SK-N-MC (cell line): ENCODE results near the gene TRMT10B.

Experiments
- EZH2 ChIP-seq: fragments of 200-600 bp; sonication (generic); IDR thresholded peaks from one replicate; pipeline ENCODE4 v1.6.1; 2017; ENCODE audit warnings: antibody characterized with exemption
- POLR2AphosphoS5 ChIP-seq: IDR thresholded peaks from 2 replicates; pipeline ENCODE4 v1.6.1; 2012; ENCODE audit warnings: mild to moderate bottlenecking, low read depth, low read length, borderline replicate concordance

- TF ChIP-seq POLR2AphosphoS5 (no peak), EZH2 (no peak)
Observed at GRCh38 chr9:37788332-37788731, 34.7 kb downstream of the TRMT10B start.
